ENCODE measurements around the gene PROM2.

PROM2 gene

GRCh38 chr2:95325590-95326432 lies 51.6 kb downstream of the PROM2 start:
- no peak for DNase-seq

- no peak for DNase-seq
Observed at GRCh38 chr2:95326433-95327140, 52.3 kb downstream of the PROM2 start.

- no peak for DNase-seq
Observed at GRCh38 chr2:95327861-95328260, 53.6 kb downstream of the PROM2 start.

GRCh38 chr2:95328358-95329125 lies 54.3 kb downstream of the PROM2 start:
- no peak for DNase-seq

- DNase-seq, result no peak
Observed at GRCh38 chr2:95329401-95329800, 55.2 kb downstream of the PROM2 start.

GRCh38 chr2:95329891-95330793 lies 55.9 kb downstream of the PROM2 start:
- DNase-seq, result no peak

- no peak for DNase-seq
Observed at GRCh38 chr2:95330794-95331338, 56.6 kb downstream of the PROM2 start.

GRCh38 chr2:95331606-95332005 lies 57.4 kb downstream of the PROM2 start:
- no peak for DNase-seq

GRCh38 chr2:95332036-95332435 lies 57.8 kb downstream of the PROM2 start:
- no peak for DNase-seq

GRCh38 chr2:95333056-95333455 lies 58.8 kb downstream of the PROM2 start:
- no peak for DNase-seq

GRCh38 chr2:95333888-95334338 lies 59.7 kb downstream of the PROM2 start:
- no peak for DNase-seq

GRCh38 chr2:95334916-95335641 lies 60.8 kb downstream of the PROM2 start:
- no peak for DNase-seq

- no peak for DNase-seq
Observed at GRCh38 chr2:95336406-95336805, 62.2 kb downstream of the PROM2 start.

GRCh38 chr2:95337829-95338228 lies 63.6 kb downstream of the PROM2 start:
- DNase-seq, result no peak
